Thoracic aorta (tissue), 2 donors: ENCODE measurements around the gene ACVRL1. TPM values are rescaled to one million over a fixed set of nuclear protein-coding genes. Genes with fewer than 3 reads are reported as not detected.

Experiments used
- ATAC-seq: fragments of 150-250 bp; one replicate; pipeline ENCODE4 v1.8.0; 2017; ENCODE audit warnings: low read depth; ENCODE audit not compliant: insufficient number of reproducible peaks, low FRiP score
- DNase-seq: peaks from one replicate; pipeline ENCODE4 v3.0.0-alpha.2; 2020; ENCODE audit warnings: low spot score
- H3K27ac ChIP-seq, 2 donors: fragments of 200-600 bp; sonication (generic); 1 replicate in 1 of 2; 2 replicates in 1 of 2; pipeline ENCODE4 v1.5.1; 2016; ENCODE audit warnings: mild to moderate bottlenecking in 2 of 2, moderate library complexity in 2 of 2
- H3K27me3 ChIP-seq: fragments of 200-600 bp; sonication (generic); replicated peaks from 2 replicates; pipeline ENCODE4 v1.6.0; 2016; ENCODE audit warnings: mild to moderate bottlenecking; ENCODE audit not compliant: insufficient read depth
- H3K36me3 ChIP-seq: fragments of 200-600 bp; sonication (generic); one replicate; pipeline ENCODE4 v1.5.1; 2016
- H3K4me1 ChIP-seq, 2 donors: fragments of 200-600 bp; sonication (generic); 1 replicate in 1 of 2; 2 replicates in 1 of 2; pipeline versions ENCODE4 v1.5.1 to v1.6.0; 2016; ENCODE audit warnings: low read depth in 2 of 2, mild to moderate bottlenecking in 1 of 2; ENCODE audit not compliant: control insufficient read depth in 1 of 2
- H3K4me3 ChIP-seq: fragments of 200-600 bp; sonication (generic); 2 replicates; pipeline ENCODE4 v1.5.1; 2016; ENCODE audit warnings: mild to moderate bottlenecking
- H3K9me3 ChIP-seq: fragments of 200-600 bp; sonication (generic); 2 replicates; pipeline ENCODE4 v1.5.1; 2016
- total RNA-seq, 2 donors: library from RNA; depleted of rRNA; stranded (reverse); fragments of >200 nt; gene quantifications; one replicate each; pipeline versions ENCODE4 v1.1.0 to v1.2.3, GENCODE V29; 2016
- TF ChIP-seq, protein P1 (sequence below): fragments of 200-600 bp; sonication (generic); IDR thresholded peaks from one replicate; pipeline ENCODE4 v1.5.1; 2019; ENCODE audit warnings: antibody characterized with exemption

Gene ACVRL1
- total RNA-seq, 2 donors from 2014 or later: 81.4 to 90.2 TPM

DNA sequence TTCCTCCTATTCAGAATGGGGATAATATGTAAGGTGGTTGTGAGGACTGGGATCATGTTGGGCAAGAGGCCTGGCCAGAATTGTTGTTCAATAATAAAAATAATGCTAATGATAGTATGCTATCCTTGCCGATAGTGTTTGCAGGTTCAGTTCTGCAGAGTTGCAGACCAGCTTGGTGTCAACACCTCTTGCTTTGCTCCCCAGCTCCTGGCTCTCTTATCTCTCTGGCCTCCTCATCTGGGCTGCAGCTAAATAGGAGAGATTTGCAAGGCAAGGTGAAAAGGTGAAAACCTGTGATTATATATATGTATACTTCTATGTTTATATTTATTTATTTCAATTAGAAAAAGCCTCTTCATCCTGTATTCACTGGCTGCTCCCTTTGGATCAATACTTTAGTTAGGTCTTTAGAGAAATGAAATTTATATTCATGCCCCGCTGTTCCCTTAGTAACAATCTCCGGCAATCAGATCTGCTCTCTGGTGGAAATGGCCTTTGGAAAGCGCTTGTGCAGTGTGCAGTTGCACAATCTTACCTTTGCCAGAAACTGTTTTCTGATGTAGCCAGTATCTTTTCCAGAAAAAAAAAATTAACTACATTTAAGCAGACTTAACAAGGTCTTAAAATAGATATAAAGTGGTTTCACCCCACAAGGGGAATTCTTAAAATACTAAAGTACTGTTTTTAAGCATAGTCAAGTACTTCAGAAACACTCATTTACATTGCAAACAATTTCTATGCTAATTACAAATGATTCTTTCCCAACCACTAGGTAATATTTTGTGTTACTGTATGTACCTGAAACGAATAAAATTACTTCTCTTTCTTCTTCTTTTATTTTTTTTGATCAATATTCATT is 25.1 kb downstream of the ACVRL1 start:
- Histone ChIP-seq H3K4me3 (no peak overlapping the region), H3K36me3 (no peaks in the 10 kb centered on the region), H3K4me1 (no peaks in the 10 kb centered on the region), H3K27me3 (no peaks in the 10 kb centered on the region), H3K27ac (no peak overlapping the region), H3K9me3 (no peaks in the 10 kb centered on the region)
- ATAC-seq (no peak), DNase-seq (no peak)
- TF ChIP-seq, protein P1, sequence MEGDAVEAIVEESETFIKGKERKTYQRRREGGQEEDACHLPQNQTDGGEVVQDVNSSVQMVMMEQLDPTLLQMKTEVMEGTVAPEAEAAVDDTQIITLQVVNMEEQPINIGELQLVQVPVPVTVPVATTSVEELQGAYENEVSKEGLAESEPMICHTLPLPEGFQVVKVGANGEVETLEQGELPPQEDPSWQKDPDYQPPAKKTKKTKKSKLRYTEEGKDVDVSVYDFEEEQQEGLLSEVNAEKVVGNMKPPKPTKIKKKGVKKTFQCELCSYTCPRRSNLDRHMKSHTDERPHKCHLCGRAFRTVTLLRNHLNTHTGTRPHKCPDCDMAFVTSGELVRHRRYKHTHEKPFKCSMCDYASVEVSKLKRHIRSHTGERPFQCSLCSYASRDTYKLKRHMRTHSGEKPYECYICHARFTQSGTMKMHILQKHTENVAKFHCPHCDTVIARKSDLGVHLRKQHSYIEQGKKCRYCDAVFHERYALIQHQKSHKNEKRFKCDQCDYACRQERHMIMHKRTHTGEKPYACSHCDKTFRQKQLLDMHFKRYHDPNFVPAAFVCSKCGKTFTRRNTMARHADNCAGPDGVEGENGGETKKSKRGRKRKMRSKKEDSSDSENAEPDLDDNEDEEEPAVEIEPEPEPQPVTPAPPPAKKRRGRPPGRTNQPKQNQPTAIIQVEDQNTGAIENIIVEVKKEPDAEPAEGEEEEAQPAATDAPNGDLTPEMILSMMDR: no peak

DNA sequence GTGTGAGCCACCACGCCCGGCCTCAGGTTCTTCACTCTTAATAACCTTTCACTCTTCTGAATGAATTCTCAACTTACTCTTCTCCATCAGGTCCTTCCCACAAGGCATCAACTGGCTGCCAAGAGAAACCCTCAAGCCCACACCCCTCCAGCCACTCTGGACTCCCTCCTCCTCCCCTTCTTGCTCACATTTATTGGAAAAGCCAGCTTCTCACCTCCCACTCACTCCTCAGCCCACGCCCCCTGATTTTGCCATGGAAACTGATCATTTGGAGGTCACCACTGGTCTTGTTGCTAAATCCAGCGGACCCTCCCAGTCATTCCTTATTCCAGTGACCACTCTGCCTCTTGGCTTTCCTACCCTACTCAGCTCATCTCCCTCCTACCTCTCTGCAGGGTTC is 26.8 kb downstream of the ACVRL1 start:
- Histone ChIP-seq H3K4me3 (no peak overlapping the region), H3K9me3 (no peaks in the 10 kb centered on the region), H3K27me3 (no peaks in the 10 kb centered on the region), H3K4me1 (no peaks in the 10 kb centered on the region), H3K36me3 (no peaks in the 10 kb centered on the region), H3K27ac (no peak overlapping the region)
- DNase-seq: no peak
- TF ChIP-seq, protein P1: no peak
- ATAC-seq: no peak

- no peaks in the 10 kb centered on the region for H3K27me3 ChIP-seq
- H3K4me1 ChIP-seq: peaks cover 4 to 12% of the 10 kb centered on the region in 2 donors
- ATAC-seq (no peak), DNase-seq (no peak)
- H3K9me3 ChIP-seq: no peaks in the 10 kb centered on the region
- TF ChIP-seq, protein P1: no peak
- H3K4me3 ChIP-seq: no peak overlapping the region
- no peaks in the 10 kb centered on the region for H3K36me3 ChIP-seq
- no peak overlapping the region for H3K27ac ChIP-seq
Observed at GRCh38 chr12:51937926-51938325, 30.6 kb downstream of the ACVRL1 start.

GRCh38 chr12:51938726-51939125 is 31.4 kb downstream of the ACVRL1 start:
- ATAC-seq (no peak), DNase-seq (no peak)
- H3K4me3 ChIP-seq: no peak overlapping the region
- peaks cover 4 to 12% of the 10 kb centered on the region in 2 donors for H3K4me1 ChIP-seq
- H3K9me3 ChIP-seq: no peaks in the 10 kb centered on the region
- TF ChIP-seq, protein P1: no peak
- H3K36me3 ChIP-seq: no peaks in the 10 kb centered on the region
- no peak overlapping the region for H3K27ac ChIP-seq
- no peaks in the 10 kb centered on the region for H3K27me3 ChIP-seq

- Histone ChIP-seq H3K9me3 (peaks cover 11% of the 10 kb centered on the region), H3K4me1 (peaks cover 4 to 12% of the 10 kb centered on the region in 2 donors), H3K4me3 (no peak overlapping the region), H3K36me3 (no peaks in the 10 kb centered on the region), H3K27ac (no peak overlapping the region), H3K27me3 (no peaks in the 10 kb centered on the region)
- TF ChIP-seq, protein P1: no peak
- no peak for DNase-seq
- ATAC-seq: no peak
Observed at GRCh38 chr12:51941011-51941581, 33.8 kb downstream of the ACVRL1 start.
